ENCODE data around the gene CFAP100. TPM values are rescaled to one million over a fixed set of nuclear protein-coding genes. Genes with fewer than 3 reads are reported as not detected.

Gene CFAP100
- polyA plus RNA-seq, 1 experiment, result not detected

DNA sequence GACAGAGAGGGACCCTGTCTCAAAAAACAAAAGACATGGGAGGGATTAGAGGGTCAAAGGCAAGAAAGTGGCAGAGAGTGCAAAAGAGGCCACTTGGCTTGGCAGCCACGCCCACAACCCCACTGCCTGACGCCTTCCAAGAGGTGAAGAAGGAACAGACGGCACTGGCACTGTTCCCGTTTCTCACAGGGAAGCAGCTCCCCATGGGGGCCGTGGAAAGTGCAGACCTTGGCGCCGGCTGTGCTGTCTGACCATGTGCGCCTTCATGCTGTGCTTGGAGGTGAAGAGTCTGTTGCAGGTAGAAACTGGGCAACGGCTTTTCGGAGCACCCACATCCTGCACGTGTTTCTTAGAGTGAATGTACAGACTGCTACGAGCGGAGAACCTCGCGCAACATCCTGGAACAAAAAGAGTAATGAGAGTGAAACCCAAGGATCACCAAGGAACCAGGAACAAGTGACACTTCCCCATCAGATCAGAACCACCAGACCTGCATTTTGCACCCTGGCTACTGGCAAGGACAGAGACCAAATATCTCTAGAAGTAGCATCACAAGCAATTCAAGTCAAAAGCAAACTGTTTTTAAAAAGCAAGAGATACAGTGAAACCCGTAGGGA, 71.3 kb downstream of the CFAP100 start:
- Histone ChIP-seq H3K27ac (ENCODE audit: low read depth, low read length) (no peak overlapping the region), H3K27me3 (ENCODE audit: control insufficient read depth, insufficient read depth, low read length) (no peaks in the 10 kb centered on the region), H3K9me3 (ENCODE audit: control insufficient read depth, insufficient read depth, low read length) (no peaks in the 10 kb centered on the region; the same call in 1 of the 2 replicates), H3K4me3 (ENCODE audit: low read depth, low read length) (no peak overlapping the region)
- CTCF ChIA-PET, result no interaction called here
- POLR2A ChIA-PET, result no interaction called here
- DNase-seq (ENCODE audit: low read depth, low spot score), result no peak
- TF ChIP-seq, protein P1, sequence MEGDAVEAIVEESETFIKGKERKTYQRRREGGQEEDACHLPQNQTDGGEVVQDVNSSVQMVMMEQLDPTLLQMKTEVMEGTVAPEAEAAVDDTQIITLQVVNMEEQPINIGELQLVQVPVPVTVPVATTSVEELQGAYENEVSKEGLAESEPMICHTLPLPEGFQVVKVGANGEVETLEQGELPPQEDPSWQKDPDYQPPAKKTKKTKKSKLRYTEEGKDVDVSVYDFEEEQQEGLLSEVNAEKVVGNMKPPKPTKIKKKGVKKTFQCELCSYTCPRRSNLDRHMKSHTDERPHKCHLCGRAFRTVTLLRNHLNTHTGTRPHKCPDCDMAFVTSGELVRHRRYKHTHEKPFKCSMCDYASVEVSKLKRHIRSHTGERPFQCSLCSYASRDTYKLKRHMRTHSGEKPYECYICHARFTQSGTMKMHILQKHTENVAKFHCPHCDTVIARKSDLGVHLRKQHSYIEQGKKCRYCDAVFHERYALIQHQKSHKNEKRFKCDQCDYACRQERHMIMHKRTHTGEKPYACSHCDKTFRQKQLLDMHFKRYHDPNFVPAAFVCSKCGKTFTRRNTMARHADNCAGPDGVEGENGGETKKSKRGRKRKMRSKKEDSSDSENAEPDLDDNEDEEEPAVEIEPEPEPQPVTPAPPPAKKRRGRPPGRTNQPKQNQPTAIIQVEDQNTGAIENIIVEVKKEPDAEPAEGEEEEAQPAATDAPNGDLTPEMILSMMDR (IDR thresholded peaks at IDR 0.05; ENCODE audit: low read depth, low read length), result no peak

DNA sequence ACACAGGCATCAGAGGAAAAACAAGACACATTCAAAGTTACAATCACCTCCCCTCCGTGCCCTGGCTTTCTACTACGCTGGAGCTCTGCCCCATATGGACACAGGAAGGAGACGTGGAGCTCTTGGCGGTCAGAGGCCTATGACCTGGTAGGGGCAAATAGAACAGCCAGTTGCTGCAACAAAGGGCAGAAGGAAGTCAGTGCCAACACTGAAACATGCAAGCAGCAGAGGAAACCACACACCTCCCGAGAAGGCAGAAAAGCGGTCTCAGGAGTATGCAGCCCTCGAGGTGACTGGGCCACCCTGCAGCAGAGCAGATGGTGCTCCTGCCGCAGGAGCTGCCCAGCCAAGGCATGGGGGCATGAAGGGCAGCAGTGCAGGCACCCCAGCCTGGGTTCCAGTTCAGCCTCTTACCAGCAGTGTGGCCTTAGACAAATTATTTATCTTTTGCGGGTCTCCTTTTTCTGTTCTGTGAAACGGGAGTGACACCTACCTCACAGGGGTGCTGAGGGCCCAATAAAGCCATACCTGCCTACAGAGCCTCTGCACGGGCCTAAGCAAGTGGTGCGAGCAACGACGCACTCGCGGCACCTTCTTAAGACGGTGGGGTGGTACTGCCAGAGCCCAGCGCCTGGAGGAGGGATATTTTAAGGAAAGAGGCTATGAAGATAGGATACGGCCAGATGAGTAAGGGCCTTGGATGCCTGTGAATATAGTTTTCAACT, 72.3 kb downstream of the CFAP100 start:
- CTCF ChIA-PET, result no interaction called here
- Histone ChIP-seq H3K27me3 (ENCODE audit: control insufficient read depth, insufficient read depth, low read length) (no peaks in the 10 kb centered on the region), H3K4me3 (ENCODE audit: low read depth, low read length) (no peak overlapping the region), H3K9me3 (ENCODE audit: control insufficient read depth, insufficient read depth, low read length) (no peaks in the 10 kb centered on the region; the same call in 1 of the 2 replicates), H3K27ac (ENCODE audit: low read depth, low read length) (no peak overlapping the region)
- no peak for DNase-seq (ENCODE audit: low read depth, low spot score)
- TF ChIP-seq, protein P1 (IDR thresholded peaks at IDR 0.05; ENCODE audit: low read depth, low read length), result no peak
- POLR2A ChIA-PET, result no interaction called here

DNA sequence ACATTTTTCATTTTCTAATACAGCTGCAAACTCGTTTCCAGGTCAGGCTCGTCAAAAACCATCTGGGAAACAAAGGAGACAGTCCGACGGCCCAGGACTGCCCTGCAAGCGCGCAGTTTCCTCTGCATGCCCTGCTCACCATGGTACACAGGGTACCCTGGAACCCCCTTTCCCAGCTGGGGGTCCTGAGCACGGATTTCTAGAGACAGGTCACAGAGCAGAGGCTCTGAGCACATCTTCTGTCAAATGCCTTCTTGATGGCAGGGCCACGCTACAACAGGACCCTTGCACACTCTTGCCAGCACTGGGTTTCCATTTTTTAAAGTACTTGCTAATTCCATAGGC, 72.9 kb downstream of the CFAP100 start:
- H3K27ac ChIP-seq (ENCODE audit: low read depth, low read length), result no peak overlapping the region
- TF ChIP-seq, protein P1 (IDR thresholded peaks at IDR 0.05; ENCODE audit: low read depth, low read length), result no peak
- ChIA-PET CTCF (interaction anchor here (1.4 kb wide), 1 partner anchor 221 kb away, joined by 3 read pairs; no protein-coding TSS in a partner anchor), POLR2A (no interaction called here)
- H3K27me3 ChIP-seq (ENCODE audit: control insufficient read depth, insufficient read depth, low read length), result no peaks in the 10 kb centered on the region
- H3K9me3 ChIP-seq (ENCODE audit: control insufficient read depth, insufficient read depth, low read length), result no peaks in the 10 kb centered on the region; the same call in 1 of the 2 replicates
- no peak for DNase-seq (ENCODE audit: low read depth, low spot score)
- H3K4me3 ChIP-seq (ENCODE audit: low read depth, low read length), result no peak overlapping the region

DNA sequence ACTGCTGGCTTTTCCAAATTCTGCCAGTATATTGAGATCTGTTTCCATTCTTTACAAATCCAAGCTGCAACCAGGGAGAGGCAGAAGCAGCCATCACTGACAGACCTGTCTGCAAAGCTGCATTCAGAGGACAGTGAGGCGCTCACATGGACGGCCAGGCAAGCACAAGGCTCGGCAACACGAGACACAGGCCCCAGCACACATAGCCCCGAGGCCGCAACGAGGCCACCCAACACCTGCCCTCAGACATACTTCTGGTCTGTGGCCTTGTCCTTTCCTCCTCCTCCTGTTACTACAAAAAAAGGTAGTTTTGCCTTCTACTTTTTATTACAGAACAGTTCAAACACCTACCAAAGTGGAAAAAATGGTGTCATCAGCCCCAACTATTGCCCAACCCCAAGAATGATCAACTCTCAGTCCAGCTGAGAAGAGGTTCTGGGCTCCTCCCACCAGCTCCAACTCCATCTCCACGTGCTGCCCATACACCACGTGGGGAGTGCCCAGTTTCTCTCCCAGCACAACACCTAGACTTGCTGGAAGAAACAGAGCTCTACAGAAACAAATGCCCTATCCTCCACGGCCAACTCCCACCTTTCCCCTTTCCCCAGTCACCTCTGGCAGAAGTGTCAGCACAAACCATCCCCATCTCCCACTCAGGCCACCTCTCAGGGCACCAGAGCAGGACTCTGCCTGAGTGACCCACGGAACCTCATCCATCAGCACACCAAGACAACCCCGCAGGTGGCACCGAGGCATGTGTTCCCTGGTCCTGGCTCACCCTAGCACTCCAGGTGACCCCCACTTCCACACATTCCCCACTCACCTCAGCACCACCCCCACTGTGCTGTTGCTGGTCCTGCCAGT, 73.6 kb downstream of the CFAP100 start:
- H3K27ac ChIP-seq (ENCODE audit: low read depth, low read length), result no peak overlapping the region
- no peaks in the 10 kb centered on the region for H3K27me3 ChIP-seq (ENCODE audit: control insufficient read depth, insufficient read depth, low read length)
- ChIA-PET CTCF (interaction anchor here (1.4 kb wide), 1 partner anchor 222 kb away, joined by 3 read pairs; no protein-coding TSS in a partner anchor), POLR2A (no interaction called here)
- TF ChIP-seq, protein P1 (IDR thresholded peaks at IDR 0.05; ENCODE audit: low read depth, low read length), result no peak
- no peak for DNase-seq (ENCODE audit: low read depth, low spot score)
- no peaks in the 10 kb centered on the region; the same call in 1 of the 2 replicates for H3K9me3 ChIP-seq (ENCODE audit: control insufficient read depth, insufficient read depth, low read length)
- H3K4me3 ChIP-seq (ENCODE audit: low read depth, low read length), result no peak overlapping the region

Measured in AG04450 (cell line).